ENCODE measurements around the gene CT47C1.

CT47C1 gene

GRCh38 chrX:119093991-119094735 lies 21.4 kb downstream of the CT47C1 start:
- no peak for DNase-seq (ENCODE audit: low read depth in 1 of 2, low spot score in 1 of 2)
- Histone ChIP-seq H3K27me3 (ENCODE audit: insufficient read depth, poor library complexity, severe bottlenecking) (no peaks in the 10 kb centered on the region), H3K27ac (replicated peaks) (no peak overlapping the region), H3K4me3 (replicated peaks; ENCODE audit: insufficient read depth, low read length) (no peak overlapping the region)
- TF ChIP-seq POLR2AphosphoS5 (IDR thresholded peaks at IDR 0.05; ENCODE audit: low read depth) (no peak), GABPA (IDR thresholded peaks at IDR 0.05; ENCODE audit: low read depth) (no peak), SPI1 (IDR thresholded peaks at IDR 0.05; ENCODE audit: borderline replicate concordance, low read depth) (no peak), CTCF (IDR thresholded peaks at IDR 0.05; ENCODE audit: insufficient read depth, low read length) (no peak)
- TF ChIP-seq, protein P1, sequence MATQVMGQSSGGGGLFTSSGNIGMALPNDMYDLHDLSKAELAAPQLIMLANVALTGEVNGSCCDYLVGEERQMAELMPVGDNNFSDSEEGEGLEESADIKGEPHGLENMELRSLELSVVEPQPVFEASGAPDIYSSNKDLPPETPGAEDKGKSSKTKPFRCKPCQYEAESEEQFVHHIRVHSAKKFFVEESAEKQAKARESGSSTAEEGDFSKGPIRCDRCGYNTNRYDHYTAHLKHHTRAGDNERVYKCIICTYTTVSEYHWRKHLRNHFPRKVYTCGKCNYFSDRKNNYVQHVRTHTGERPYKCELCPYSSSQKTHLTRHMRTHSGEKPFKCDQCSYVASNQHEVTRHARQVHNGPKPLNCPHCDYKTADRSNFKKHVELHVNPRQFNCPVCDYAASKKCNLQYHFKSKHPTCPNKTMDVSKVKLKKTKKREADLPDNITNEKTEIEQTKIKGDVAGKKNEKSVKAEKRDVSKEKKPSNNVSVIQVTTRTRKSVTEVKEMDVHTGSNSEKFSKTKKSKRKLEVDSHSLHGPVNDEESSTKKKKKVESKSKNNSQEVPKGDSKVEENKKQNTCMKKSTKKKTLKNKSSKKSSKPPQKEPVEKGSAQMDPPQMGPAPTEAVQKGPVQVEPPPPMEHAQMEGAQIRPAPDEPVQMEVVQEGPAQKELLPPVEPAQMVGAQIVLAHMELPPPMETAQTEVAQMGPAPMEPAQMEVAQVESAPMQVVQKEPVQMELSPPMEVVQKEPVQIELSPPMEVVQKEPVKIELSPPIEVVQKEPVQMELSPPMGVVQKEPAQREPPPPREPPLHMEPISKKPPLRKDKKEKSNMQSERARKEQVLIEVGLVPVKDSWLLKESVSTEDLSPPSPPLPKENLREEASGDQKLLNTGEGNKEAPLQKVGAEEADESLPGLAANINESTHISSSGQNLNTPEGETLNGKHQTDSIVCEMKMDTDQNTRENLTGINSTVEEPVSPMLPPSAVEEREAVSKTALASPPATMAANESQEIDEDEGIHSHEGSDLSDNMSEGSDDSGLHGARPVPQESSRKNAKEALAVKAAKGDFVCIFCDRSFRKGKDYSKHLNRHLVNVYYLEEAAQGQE (IDR thresholded peaks at IDR 0.05; ENCODE audit: insufficient replicate concordance, low read depth), result no peak

GRCh38 chrX:119094819-119095218 lies 22.0 kb downstream of the CT47C1 start:
- Histone ChIP-seq H3K4me3 (replicated peaks; ENCODE audit: insufficient read depth, low read length) (no peak overlapping the region), H3K27ac (replicated peaks) (no peak overlapping the region), H3K27me3 (ENCODE audit: insufficient read depth, poor library complexity, severe bottlenecking) (no peaks in the 10 kb centered on the region)
- no peak for DNase-seq (ENCODE audit: low read depth in 1 of 2, low spot score in 1 of 2)
- TF ChIP-seq POLR2AphosphoS5 (IDR thresholded peaks at IDR 0.05; ENCODE audit: low read depth) (no peak), GABPA (IDR thresholded peaks at IDR 0.05; ENCODE audit: low read depth) (no peak), CTCF (IDR thresholded peaks at IDR 0.05; ENCODE audit: insufficient read depth, low read length) (no peak), SPI1 (IDR thresholded peaks at IDR 0.05; ENCODE audit: borderline replicate concordance, low read depth) (no peak)
- TF ChIP-seq, protein P1 (IDR thresholded peaks at IDR 0.05; ENCODE audit: insufficient replicate concordance, low read depth), result no peak

DNA sequence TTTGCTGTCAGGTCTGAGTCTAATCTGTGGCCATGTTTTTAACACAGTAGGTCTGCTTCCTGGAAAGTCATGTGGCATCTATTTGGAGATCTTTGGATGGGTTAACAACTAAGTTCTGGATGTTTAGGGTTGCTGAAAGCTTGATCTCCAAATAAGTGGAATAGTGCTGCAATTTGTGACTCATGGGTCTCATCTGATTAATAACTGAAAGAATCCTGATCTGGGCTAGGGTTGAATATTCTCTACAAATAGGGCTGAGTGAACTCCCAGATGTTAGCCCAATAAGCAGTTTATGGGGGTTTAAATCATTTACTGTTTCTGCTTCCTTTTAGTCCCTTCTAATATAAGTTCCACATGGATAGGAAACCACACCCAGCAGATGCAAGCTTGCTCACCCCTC lies 23.1 kb downstream of the CT47C1 start:
- TF ChIP-seq, protein P1 (IDR thresholded peaks at IDR 0.05; ENCODE audit: insufficient replicate concordance, low read depth), result no peak
- TF ChIP-seq GABPA (IDR thresholded peaks at IDR 0.05; ENCODE audit: low read depth) (no peak), POLR2AphosphoS5 (IDR thresholded peaks at IDR 0.05; ENCODE audit: low read depth) (no peak), SPI1 (IDR thresholded peaks at IDR 0.05; ENCODE audit: borderline replicate concordance, low read depth) (no peak), CTCF (IDR thresholded peaks at IDR 0.05; ENCODE audit: insufficient read depth, low read length) (no peak)
- DNase-seq (ENCODE audit: low read depth in 1 of 2, low spot score in 1 of 2), result no peak
- peaks cover 1% of the 10 kb centered on the region for H3K27me3 ChIP-seq (ENCODE audit: insufficient read depth, poor library complexity, severe bottlenecking)
- H3K4me3 ChIP-seq (replicated peaks; ENCODE audit: insufficient read depth, low read length), result no peak overlapping the region
- no peak overlapping the region for H3K27ac ChIP-seq (replicated peaks)

Measured in HL-60 (cell line).